Measurements from ENCODE around the gene EPHA3.

DNA sequence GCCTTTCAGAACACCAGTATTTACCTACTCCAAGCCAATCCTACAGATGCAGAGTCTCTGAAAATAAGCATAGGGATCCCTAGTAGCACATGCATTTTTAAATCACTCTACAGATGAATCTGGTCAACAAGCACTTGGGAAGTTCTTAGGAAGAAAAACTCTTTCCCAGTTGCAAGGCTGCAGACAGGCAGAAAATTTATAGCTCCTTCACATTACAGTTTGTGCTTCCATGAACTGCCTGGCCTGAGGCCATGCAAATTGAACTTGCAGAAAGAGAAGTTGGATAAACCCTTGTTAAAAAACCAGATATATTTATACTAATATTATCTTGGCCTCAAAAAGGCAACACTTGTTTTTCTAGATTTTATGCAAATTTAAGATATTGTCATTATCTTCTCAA is 256.9 kb downstream of the EPHA3 start:
- TF ChIP-seq GATA2 (IDR thresholded peaks at IDR 0.05; ENCODE audit: low read depth, low read length) = no peak
- no peak for TF ChIP-seq GATA3 (IDR thresholded peaks at IDR 0.05; ENCODE audit: low read depth, low read length)

Data from SH-SY5Y (cell line).